Heart left ventricle (tissue), 13 donors: Measurements from ENCODE around the gene MAP4K5.
"Not testable (repeated sequence)": the region's sequence is repeated elsewhere in the genome, so short reads cannot be mapped to it uniquely, and the experiment has no call there.

Experiments used
- POLR2A ChIP-seq, 2 donors: fragments of 450-650 bp; IDR thresholded peaks; one replicate each; pipeline ENCODE4 v1.6.1; 2017; ENCODE audit warnings: antibody characterized with exemption in 2 of 2, mild to moderate bottlenecking in 2 of 2, moderate library complexity in 2 of 2
- TF ChIP-seq, protein P1 (sequence below), 12 donors: fragments of 200-600 bp; sonication (generic) in 4 of 12; IDR thresholded peaks; one replicate each; pipeline versions ENCODE4 v1.5.0 to v1.8.0; 2018 to 2022; ENCODE audit warnings: antibody characterized with exemption in 12 of 12, mild to moderate bottlenecking in 5 of 12
- donor health status: ischemic (EF 13 %, LVEDD 7.1; RV severe dilation, severe dysfunction).
- donor health status: DM: no; HTN: yes; CAD: no.
- donor health status: DM: no; HTN: no; CAD: no.
- donor health status: ischemic (EF 25% LVEDD 6.9; RV normal size, moderate dysfunction).
- donor health status: ischemic (EF 25% LVEDD 5.7; RV mildly dilated, moderate dysfunction).
- donor health status: ischemic (EF 35%, LVEDD 5.7; RV mildly dilated, moderate dysfunction).
- donor health status: nonischemic (EF 11% LVEDD 7.7; RV severe dilation, severe dysfunction).
- donor health status: DM: yes; HTN: yes; CAD: no.
- donor health status: PGD.
- donor health status: ischemic (EF 29% LVEDD 5.4; RV normal size, mild dysfunction).
- donor health status: nonischemic (EF 23%, LVEDD 6.1; RV moderate dilation, normal function).

DNA sequence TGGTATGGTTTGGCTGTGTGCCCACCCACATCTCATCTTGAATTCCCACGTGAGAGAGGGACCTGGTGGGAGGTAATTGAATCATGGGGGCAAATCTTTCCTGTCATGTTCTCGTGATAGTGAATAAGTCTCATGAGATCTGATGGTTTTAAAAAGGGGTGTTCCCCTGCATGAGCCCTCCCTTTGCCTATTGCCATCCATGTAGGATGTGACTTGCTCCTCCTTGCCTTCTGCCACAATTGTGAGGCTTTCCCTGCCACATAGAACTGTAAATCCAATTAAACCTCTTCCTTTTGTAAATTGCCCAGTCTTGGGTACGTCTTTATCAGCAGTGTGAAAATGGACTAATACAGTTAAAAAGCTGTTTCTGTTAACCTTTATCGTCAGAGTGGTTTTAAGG, 5.7 kb upstream of the MAP4K5 start:
- TF ChIP-seq, protein P1, sequence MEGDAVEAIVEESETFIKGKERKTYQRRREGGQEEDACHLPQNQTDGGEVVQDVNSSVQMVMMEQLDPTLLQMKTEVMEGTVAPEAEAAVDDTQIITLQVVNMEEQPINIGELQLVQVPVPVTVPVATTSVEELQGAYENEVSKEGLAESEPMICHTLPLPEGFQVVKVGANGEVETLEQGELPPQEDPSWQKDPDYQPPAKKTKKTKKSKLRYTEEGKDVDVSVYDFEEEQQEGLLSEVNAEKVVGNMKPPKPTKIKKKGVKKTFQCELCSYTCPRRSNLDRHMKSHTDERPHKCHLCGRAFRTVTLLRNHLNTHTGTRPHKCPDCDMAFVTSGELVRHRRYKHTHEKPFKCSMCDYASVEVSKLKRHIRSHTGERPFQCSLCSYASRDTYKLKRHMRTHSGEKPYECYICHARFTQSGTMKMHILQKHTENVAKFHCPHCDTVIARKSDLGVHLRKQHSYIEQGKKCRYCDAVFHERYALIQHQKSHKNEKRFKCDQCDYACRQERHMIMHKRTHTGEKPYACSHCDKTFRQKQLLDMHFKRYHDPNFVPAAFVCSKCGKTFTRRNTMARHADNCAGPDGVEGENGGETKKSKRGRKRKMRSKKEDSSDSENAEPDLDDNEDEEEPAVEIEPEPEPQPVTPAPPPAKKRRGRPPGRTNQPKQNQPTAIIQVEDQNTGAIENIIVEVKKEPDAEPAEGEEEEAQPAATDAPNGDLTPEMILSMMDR (IDR thresholded peaks at IDR 0.05): not testable (repeated sequence)
- TF ChIP-seq POLR2A (IDR thresholded peaks at IDR 0.05): not testable (repeated sequence)
